HG03342 (cell line): Measurements from ENCODE around the gene TDRD9.

Experiments
- ATAC-seq: cut with Tn5 transposase; IDR thresholded peaks from one replicate; pipeline ENCODE4 v1.9.1; 2021; ENCODE audit warnings: mild to moderate bottlenecking, moderate library complexity; ENCODE audit not compliant: unreplicated experiment

TDRD9 gene

DNA sequence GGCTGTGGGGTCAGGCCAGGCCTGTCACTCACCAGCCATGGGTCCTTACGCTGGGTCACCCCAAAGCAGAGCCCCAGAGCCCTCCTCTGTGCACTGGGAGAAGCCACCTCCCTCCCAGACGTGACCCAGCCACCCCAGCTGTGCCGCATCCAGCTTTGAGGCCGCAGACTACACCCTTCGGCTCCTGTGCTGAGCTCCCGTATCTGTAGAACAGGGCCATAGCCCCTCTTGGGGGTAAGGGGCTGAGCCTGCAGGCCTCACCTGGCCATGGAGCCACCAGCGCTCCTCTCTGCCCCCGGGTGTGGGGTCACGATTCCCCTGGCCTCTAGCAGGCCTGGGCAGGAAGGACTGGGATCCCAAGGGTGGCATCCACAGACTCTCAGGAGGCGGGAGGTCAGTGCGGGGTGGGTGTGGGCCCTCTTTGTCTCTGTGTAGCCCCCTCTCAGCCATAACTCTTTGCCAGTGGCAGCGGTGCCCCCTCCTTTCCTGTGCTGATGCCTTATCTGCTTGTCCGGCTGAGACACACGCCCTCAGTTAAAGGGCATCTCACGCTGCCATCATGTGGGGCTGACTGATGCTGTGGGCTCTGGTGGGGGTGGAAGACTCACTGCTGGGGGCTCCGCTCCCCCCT lies 173.5 kb downstream of the TDRD9 start:
- no peak for ATAC-seq
